Hematopoietic multipotent progenitor cell treated with erythropoietin and hydrocortisone succinate and interleukin-3 and kit ligand, for 4 days (in vitro differentiated cells): ENCODE data around the gene ASCL3.
A peak's percentile ranks its signal among the peaks of the same experiment; 100 is the strongest.
"Not testable (repeated sequence)": the region's sequence is repeated elsewhere in the genome, so short reads cannot be mapped to it uniquely, and the experiment has no call there.

Experiments
- DNase-seq: peaks from one replicate; pipeline ENCODE4 v3.0.0-alpha.2; 2015

The ASCL3 gene, protein sequence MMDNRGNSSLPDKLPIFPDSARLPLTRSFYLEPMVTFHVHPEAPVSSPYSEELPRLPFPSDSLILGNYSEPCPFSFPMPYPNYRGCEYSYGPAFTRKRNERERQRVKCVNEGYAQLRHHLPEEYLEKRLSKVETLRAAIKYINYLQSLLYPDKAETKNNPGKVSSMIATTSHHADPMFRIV

DNA sequence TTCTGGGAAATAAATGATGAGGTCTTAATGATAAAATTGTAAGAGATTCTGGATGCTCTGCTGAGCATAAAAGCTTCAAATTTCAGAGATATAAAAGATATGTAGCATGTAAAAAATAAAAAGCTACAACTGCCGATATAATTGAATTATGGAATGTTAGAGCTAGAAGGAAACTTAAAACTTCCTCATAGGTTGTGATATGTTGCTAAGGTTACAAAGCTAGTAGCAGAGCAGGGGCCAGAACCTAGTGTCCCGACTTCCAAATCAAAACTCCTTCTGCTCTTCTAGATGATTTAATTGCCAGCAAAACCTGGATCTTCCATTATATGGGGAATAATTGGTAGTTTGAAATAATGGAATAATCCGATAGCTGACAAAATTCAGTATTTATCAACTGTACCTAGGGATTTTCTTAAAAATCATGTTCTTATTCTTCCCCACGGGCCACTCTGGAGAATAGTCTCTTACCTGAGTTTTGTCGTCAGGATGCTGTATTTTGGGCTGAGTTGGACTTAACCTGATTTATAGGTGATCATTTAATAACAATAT, at the start of gene ASCL3:
TSS of gene ASCL3 (minus strand) at position 499 of the 549 bp plus-strand sequence. CDS start 4,855 bp downstream, outside the sequence.
- DNase-seq = no peak

DNA sequence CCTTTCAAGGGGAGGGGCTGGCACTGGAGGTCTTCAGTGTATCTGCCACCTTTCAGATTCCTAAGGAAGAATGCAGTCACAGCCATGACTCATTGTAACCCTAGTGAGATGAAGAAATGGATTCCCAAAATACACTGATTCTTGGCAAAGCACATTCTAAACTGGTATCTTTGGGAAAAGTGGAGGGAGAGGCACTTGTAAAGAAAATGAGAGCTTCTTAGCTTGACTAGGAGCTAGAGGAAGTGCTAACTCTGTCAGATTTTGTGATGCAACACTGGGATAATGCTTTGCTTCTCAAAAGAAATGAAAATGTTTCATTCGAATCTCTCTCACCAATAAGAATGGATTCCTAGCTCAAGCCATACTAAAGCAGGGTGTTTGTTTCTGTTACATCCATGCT, 46.6 kb upstream of the ASCL3 start:
- DNase-seq = no peak

DNA sequence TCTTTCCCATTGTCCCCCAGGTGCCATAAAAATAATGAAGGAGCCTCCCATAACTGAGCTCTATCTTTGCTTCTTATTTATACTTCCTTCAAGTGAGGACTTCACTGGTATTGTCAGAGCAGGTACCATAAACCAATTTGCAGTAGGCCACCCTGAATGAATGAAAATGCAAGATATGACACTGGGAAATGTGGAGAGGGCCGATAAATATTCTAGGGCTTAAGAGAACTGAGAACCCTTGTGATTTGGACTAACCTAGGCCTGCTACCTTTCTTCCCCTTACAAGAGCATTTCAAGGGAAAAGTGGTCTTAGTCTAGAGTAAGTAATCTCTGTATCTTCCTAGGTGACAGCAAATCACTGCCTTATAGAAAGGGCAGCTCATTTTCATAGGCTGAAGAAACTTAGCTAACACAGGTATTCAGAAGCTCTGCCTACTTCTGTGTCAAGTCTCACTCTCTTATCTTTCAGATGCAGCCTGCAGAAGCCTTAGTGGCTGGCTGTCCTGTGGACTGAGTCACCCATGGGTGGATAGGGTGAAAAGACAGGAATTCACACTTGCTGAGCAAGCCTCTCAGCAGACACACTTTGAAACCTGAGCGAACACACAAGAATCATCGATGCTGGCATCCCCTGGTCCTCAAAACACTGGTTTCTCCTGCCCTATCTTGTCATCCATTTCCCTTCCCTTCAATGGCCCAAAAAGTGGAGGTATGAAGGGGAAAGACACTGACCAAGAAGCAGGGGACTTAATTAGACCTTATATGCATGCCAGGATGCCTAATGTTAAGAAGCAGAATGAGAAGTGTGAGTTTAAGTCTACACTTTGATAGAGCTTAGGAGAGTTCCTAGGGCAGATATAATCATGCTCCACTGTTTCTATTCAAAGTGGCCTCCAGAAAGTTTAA, 45.8 kb upstream of the ASCL3 start:
- peak; percentile 80 for DNase-seq

DNA sequence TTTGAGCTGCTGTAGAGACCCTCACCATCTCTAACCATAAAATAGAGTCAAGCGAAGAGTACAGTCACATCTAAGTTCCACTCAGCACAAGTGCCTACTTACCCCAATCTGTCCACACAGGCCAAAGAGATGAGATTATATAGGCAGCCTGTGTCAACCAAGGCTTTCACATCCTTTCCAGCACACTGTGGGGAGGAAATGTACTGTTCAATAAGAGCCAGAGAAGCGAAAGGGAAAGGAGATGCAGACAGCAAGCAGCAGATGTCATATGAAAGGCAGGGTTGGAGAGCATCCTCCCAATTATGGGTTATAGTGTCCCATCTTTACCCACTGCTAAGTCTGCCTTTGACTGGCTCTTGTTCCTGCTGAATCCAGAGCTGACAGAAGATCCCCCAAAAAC, 44.6 kb upstream of the ASCL3 start:
- DNase-seq = no peak

DNA sequence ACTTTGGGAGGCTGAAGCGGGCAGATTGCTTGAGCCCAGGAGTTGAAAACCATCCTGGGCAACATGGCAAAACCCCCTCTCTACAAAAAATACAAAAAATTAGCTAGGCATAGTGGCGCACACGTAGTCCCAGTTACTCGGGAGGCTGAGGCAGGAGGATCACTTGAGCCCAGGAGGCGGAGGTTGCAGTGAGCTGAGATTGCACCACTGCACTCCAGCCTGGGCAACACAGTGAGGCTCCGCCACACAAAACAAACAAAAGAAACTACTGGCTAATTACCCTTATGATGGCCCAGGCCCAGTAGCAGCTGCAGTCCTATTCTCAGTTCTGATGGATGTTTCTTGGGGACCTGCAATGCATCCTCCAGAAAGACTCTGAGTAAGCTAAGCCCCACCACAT, 44.0 kb upstream of the ASCL3 start:
- DNase-seq = not testable (repeated sequence)

DNA sequence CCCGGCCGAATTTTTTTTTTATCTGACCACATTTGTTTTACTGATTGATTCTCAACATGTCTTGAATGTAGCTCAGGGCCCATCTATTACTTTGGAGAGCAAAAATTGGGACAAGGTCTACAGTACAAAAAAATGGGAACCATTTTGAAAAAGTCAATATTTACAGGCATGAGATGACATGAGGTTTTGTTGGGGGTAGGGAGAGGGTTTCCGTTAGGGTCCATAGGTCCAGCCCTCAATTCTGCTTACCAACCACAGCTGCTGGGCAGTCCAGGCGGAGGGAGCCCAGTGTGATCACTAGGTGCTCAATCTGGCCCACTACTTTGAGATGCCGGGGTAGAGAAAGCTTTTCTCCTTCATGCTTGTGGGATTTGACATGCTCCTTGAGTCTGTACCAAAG, 42.6 kb upstream of the ASCL3 start:
- no peak for DNase-seq

DNA sequence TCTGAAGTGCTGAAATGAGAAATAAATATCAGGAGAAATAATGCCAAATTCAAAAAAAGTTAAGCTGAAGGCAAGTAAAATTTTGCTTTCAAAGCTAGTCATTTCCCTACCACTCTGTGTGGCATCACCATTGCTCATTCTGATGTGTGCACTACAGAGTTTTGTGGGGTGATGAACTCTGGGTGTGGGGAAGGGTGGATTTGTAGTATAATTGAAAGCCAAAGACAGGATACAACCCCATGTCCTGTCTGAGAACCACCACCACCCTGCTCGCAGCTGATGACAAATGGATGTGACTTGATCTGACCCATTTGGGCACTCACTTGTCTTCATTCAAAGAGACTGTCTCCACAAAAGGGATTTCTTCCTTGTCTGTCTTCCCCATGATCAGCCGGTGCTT, 40.7 kb upstream of the ASCL3 start:
- DNase-seq = no peak

DNA sequence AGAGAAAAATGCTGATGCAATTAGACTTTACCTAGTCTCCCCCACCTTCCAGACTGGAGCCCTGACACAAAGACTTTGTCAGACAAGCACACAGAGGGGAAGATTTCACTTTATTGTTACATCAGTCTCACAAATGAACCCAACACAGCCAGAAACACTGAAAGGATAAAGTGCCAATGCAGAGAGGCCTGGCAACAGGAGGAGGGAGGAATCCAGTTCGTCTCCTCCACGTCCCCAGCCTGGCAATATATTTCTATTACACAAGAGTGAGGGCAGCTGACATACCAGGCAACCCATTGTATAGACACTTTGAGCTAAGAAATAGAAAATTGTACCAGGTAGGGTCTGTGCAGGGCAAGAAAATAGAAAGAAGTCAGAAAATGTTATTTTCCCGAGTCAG, 37.7 kb upstream of the ASCL3 start:
- no peak for DNase-seq

DNA sequence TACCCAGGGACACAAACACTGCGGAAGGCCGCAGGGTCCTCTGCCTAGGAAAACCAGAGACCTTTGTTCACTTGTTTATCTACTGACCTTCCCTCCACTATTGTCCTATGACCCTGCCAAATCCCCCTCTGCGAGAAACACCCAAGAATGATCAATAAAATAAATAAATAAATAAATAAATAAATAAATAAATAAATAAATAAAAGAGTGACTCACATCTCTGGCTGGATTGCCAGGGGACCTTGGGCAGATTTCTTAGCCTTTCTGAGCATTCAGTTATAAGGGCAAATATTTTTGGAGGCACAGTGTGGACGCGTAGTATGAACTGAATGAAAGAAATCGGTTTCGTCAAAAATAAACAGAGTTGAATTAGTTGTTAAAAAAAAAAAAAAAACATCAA, 36.5 kb upstream of the ASCL3 start:
- not testable (repeated sequence) for DNase-seq

DNA sequence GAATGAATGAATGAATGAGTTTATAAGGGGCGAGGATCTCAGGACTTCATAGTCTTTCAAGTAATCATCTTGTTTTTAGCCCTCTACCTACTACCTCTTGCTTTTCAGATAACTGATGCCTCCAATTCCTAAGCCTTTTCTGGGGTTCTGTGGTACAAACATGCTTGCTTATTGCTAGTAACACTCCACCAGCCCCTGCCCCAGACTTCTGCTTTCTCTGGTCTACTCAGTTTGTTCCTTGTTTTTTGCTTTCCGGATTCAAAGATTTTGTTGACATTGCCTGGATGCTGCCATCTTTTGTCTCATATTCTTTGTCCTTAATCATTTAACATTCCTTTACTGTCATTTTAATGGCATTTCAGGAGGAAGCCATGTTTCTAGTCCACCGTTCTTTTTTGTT, 30.3 kb upstream of the ASCL3 start:
- peak; percentile 8 for DNase-seq

DNA sequence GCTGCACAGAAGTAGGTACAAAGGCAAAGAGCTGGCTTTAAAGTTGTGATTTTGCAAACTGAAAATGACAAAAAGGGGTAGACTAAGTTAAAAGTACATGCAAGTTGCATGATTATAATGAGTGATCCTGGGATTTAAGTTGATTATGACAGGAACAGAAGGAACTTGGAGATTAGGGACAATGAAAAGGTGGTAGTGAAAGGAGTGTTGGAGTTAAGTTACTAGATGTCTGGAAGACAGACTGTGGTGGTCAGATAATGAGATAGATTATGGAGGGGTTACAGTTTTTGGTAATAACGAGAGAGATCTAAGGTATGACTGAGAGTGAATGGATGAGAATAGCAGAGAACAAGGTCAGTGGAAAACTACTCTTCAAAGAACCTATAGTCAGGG, 29.1 kb upstream of the ASCL3 start:
- DNase-seq = peak; percentile 22

DNA sequence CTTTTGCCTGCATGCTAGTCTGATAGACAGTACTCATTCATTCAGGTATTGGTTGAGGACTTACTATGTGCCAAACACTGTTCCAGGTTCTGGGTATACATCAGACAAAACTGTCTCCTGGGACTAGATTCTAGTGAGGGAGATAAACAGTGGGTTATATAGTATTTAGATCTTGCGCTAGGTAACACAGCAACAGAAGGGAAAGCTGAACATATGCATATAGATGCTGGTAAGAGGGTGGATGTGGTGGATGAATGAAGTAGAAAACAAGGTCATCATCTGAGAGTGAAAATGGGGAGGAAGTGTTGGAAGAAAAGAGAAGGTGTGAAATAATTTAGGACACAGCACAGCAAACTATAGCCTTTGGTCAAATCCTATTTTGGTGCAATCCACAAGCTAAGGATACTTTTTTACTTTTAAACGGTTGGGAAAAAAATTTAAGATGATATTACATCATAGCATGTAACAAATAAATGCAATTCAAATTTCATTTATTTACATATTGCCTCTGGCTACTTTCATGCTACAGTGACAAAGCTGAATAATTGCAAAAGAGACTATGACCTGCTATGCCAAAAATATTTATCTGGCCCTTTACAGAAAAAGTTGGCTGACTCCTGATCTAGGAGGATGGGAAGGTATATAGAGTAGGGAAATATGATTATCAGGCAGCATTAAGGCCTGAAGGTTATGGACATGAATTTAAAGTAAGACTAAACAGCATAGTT, 28.5 kb upstream of the ASCL3 start:
- DNase-seq = no peak

DNA sequence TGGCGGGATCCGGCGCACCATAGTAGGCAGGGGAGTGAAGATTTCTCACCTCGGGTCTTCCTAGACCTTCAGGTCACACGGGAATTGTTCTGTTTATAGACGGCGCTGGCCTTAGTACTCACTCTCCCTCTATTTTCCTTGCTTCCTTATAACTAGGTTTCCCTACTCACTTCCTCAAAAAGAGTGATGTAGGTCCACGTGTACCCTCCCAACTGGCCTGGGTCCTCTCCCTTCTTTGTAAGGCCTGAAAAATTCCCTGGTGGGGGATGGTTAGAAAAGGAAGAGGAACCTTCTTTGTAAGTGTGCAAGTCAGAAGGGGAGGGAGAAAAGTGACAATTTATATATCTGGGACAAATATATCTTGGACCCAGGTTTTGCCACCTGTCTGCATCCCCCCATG, 24.4 kb upstream of the ASCL3 start:
- no peak for DNase-seq

DNA sequence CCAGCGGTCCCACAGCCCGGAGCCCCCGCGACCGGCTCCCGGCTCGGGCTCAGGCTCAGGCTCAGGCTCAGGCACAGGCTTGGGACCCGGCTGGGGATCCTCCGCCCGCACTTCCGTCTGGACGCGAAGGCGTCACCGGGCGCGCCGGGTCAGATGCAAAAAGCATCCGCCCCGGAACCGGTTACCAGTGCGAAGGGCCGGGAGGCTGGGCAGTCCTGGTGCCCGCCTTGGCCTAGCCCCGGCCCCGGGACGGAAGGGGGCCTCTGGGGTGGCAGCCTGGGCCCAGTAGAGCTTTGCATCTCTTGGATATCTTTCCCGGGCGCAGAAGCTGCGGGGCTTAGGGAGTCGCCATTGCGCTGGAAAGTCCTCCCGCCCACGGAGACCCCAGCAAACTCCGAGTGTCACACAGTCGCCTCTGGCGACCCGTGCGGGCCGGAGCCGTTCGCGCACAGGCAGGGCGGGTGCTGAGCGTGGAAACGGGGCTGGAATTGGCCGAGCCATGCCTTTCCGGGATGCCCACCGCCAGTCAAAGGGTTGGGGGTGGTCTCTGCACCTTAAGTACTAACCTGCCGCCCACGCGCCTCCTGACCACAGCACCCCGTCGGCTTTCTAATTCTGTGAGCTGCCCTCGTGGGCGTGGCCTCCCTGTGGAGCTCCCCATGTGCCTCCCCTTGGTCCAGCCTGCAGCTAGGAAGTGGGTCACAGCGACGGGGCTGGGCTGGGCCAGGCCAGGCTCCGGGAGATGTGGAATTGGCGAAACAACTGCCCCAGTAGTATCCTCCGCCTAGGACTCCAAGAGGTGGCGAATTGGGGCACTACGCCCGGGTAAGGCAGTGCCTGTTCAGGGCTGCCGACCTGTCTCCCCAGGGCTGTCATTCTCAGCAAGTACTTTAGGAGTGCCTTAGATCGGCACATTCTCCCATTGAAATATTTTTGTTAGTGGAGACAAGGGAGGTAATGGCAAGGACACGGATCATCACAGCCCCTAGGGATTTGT, 21.8 kb upstream of the ASCL3 start, which contains the start of gene TMEM9B:
TSS of gene TMEM9B (minus strand) at position 119 of the 997 bp plus-strand sequence. CDS start 129 bp downstream, outside the sequence.
- DNase-seq = peak; percentile 96

DNA sequence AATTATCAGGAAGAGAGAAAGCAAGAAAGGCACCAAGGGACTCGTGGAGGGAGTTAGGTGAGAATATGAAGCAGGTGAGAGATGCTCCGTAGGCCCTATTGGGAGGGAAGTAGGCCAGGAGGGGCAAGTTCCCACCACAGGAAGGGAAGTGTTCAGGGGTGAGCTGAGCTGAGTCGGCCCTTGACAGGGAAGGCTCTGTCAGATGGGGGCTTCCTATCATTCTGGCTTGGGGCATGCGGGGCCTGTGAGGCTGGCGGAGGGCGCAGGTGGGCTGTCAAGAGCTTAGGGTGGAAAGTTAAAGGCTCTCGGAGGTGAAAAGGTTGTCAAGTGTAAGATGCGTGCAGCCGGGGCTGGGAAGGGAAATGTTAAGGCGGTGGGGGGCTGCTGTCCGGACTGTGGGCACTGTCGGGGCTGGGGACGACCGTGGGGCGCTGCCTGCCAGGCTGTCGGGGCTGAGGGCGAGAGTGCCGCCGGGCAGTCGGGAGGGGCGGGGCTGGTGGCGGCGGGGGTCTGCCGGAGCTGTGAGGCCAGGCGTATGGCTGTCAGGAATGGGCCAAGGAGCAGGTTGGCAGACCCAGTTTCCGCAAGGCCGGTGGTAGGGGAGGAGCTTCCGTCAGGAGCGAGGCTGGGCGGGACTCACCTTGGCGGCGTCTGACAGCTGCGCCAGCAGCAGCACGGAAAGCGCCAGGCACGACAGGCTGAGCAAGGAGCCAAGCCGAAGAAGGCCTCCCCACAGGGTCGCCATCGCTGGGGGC, 20.9 kb upstream of the ASCL3 start:
- peak; percentile 91 for DNase-seq

DNA sequence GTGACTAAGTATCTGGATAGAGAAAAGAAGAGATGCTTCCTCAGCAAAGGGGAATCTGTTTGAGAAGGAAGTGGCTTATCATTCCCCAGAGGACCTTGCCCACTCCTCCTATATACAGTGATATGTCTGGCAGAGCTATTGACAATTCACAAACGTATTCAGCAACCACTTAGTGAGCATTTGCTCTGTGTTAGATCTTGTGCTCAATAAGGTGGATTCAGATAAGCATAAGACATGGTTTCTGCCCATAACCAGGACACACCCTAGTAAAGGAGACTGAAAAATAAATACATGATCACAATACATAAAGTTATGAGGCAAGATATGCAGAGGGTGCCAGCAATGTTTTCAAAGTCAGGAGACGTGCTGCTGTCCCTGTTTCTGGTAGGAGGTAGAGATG, 20.0 kb upstream of the ASCL3 start:
- DNase-seq = peak; percentile 87

DNA sequence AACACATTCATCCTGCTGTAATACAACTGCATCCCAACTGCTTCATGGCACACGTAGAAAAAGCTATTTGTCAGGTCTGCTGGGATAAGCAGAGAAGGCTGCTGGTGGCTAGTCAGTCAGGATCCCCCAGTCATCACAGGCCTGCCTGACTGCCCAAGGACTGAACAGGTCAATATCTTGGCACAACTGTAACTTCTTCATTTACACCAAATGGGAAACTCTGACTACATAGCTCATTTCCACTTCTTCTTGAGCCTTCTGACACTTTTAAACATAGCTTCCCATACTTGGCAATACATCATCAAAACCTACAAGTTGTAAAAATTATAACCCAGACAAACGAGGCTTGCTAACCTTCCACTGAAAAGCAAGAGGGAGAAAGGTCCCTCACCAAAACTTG, 18.6 kb upstream of the ASCL3 start:
- DNase-seq = no peak

DNA sequence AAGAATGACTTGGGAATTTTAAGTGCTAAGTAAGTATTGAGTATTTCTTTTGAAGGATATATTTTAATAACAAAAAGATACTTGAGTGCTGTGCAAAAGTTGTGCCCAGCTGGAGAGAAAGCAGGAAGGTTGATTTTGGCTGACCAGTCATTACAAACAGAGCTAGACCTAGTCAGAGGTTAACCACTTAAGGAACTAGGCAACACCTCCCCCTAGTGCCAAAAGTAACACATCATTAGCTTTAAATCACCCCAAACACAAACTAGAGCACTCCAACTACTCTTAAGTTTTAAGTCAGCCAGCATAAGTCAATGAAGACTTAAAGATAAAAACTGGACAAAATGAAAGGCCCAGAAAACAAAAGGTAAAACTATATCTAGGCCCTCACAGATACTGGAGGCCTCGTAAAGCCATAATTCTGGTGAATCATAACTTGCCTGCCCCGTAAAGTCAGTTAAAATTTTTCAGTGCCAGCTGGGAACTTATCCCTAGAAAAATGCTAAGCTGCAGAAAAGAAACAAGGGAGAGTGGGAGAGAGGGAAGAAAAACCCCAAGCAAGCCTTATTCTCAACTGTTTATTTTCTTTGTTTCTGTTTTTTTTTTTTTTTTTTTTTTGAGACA, 16.8 kb upstream of the ASCL3 start:
- peak; percentile 93 for DNase-seq

DNA sequence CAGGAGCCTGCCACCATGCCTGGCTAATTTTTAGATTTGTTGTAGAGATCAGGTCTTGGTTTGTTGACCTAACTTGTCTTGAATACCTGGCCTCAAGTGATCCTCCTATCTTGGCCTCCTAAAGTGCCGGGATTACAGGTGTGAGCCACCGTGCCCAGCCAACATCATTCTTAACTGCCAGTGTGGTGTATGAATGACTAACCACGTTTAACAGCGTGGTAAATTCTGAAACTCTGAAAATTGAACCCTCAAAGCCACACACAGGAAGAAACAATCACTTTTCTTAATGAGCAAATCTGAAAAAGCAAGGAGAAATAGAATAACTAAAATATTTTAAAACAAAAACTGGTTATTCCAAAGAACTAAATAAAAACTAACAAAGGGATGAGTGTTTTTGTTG, 14.0 kb upstream of the ASCL3 start:
- DNase-seq = no peak

DNA sequence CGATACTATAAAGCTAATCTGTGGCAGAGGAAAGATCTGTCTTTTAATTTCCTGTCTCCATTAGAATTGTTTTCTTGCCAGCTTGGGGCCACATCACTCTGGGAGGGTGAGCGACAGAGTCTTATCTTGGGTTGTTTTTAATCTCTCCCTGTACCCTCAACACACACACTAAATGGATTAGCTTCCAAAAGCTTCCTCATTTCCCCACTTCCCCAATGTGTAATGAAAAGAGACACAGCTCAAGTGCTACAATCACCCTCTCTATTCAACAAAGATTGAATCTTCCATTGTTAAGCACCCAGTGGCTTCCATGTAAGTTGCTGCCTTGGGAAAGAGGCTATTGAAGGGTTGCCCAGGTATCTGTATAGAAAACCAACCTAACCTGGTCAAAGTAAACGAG, 6.1 kb upstream of the ASCL3 start:
- peak; percentile 81 for DNase-seq
